Measurements from ENCODE around the gene SGMS1.

DNA sequence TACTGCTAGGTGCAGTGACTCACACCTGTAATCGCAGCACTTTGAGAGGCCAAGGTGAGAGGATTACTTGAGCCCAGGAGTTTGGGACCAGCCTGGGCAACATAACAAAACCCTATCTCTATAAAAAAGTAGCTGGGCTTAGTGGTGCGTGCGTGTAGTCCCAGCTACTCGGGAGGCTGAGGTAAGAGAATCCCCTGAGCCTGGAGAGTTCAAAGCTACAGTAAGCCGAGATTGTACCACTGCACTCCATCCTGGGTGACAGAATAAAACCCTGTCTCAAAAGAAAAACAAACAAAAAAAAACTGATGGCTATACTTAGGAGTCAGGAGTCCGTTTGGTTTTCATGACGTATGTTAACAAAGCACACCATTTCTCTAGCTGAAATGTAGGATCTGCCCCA is 2.9 kb downstream of the SGMS1 start:
- TF ChIP-seq, protein P1, sequence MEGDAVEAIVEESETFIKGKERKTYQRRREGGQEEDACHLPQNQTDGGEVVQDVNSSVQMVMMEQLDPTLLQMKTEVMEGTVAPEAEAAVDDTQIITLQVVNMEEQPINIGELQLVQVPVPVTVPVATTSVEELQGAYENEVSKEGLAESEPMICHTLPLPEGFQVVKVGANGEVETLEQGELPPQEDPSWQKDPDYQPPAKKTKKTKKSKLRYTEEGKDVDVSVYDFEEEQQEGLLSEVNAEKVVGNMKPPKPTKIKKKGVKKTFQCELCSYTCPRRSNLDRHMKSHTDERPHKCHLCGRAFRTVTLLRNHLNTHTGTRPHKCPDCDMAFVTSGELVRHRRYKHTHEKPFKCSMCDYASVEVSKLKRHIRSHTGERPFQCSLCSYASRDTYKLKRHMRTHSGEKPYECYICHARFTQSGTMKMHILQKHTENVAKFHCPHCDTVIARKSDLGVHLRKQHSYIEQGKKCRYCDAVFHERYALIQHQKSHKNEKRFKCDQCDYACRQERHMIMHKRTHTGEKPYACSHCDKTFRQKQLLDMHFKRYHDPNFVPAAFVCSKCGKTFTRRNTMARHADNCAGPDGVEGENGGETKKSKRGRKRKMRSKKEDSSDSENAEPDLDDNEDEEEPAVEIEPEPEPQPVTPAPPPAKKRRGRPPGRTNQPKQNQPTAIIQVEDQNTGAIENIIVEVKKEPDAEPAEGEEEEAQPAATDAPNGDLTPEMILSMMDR (conservative IDR thresholded peaks at IDR 0.05 in 1 of 2, IDR thresholded peaks at IDR 0.05 in 1 of 2; ENCODE audit: extremely low read depth in 1 of 2, insufficient read depth in 1 of 2, low read depth in 1 of 2, low read length in 2 of 2) = no peak
- TF ChIP-seq EZH2 (IDR thresholded peaks at IDR 0.05; ENCODE audit: borderline replicate concordance, low read length) = no peak

Data from mammary epithelial cell (primary cell).